Naive thymus-derived CD4-positive, alpha-beta T cell (primary cell): Measurements from ENCODE around the gene ATP2A1. TPM values are rescaled to one million over a fixed set of nuclear protein-coding genes. Genes with fewer than 3 reads are reported as not detected.

Experiments
- ATAC-seq: fragments of 150-1000 bp; cut with Tn5 transposase; 2 replicates; pipeline ENCODE4 v1.10.0; 2021; ENCODE audit warnings: mild to moderate bottlenecking, moderate library complexity
- CTCF ChIA-PET: fragments of 350-600 bp; sonication (Branson Sonifier 250); formaldehyde crosslinking; loops from one replicate; lab custom pipeline; 2021; ENCODE audit warnings: antibody characterized with exemption; lab: Charles Lee
- POLR2A ChIA-PET: fragments of 350-600 bp; sonication (Branson Sonifier 250); formaldehyde crosslinking; loops from one replicate; lab custom pipeline; 2021; ENCODE audit warnings: antibody characterized with exemption, inconsistent platforms; lab: Charles Lee
- DNase-seq, 9 donors: peaks; one replicate each; pipeline versions ENCODE4 v3.0.0 to v3.0.0-alpha.2; 2020 to 2022; ENCODE audit warnings: mixed read lengths in 1 of 9
- H3K27ac ChIP-seq: one replicate; pipeline ENCODE4 v1.7.0; 2013; ENCODE audit warnings: mild to moderate bottlenecking, low read depth, low read length, moderate library complexity
- H3K27me3 ChIP-seq, 2 donors: one replicate each; pipeline ENCODE4 v1.7.0; 2013; ENCODE audit warnings: low read length in 2 of 2, mild to moderate bottlenecking in 2 of 2, moderate library complexity in 2 of 2; ENCODE audit not compliant: control insufficient read depth in 2 of 2, insufficient read depth in 2 of 2
- H3K36me3 ChIP-seq, 3 experiments: 1 replicate in 2 of 3; 2 replicates in 1 of 3; pipeline ENCODE4 v1.7.0; 2013; ENCODE audit warnings: low read length in 3 of 3, mild to moderate bottlenecking in 3 of 3, moderate library complexity in 1 of 3; ENCODE audit not compliant: insufficient read depth in 3 of 3, control insufficient read depth in 2 of 3
- H3K4me1 ChIP-seq, 2 donors: one replicate each; pipeline ENCODE4 v1.7.0; 2013; ENCODE audit warnings: low read length in 2 of 2, mild to moderate bottlenecking in 2 of 2, moderate library complexity in 1 of 2; ENCODE audit not compliant: control insufficient read depth in 2 of 2, insufficient read depth in 2 of 2
- H3K4me3 ChIP-seq: 2 replicates; pipeline ENCODE4 v1.7.0; 2013; ENCODE audit warnings: mild to moderate bottlenecking, low read length
- H3K9me3 ChIP-seq, 3 experiments: 1 replicate in 2 of 3; 2 replicates in 1 of 3; pipeline ENCODE4 v1.7.0; 2013; ENCODE audit warnings: low read length in 3 of 3; ENCODE audit not compliant: control insufficient read depth in 2 of 3
- H3K27ac Mint-ChIP-seq, 9 donors: one replicate each; pipeline ENCODE4 v1.8.0; 2020 to 2022; ENCODE audit warnings: mixed read lengths in 9 of 9, mild to moderate bottlenecking in 8 of 9, moderate library complexity in 5 of 9, inconsistent platforms in 2 of 9
- H3K27me3 Mint-ChIP-seq, 5 donors: one replicate each; pipeline ENCODE4 v1.8.0; 2021 to 2022; ENCODE audit warnings: mixed read lengths in 5 of 5, mild to moderate bottlenecking in 1 of 5
- H3K36me3 Mint-ChIP-seq, 5 donors: one replicate each; pipeline ENCODE4 v1.8.0; 2020 to 2022; ENCODE audit warnings: mixed read lengths in 5 of 5, mild to moderate bottlenecking in 3 of 5, inconsistent platforms in 1 of 5
- H3K4me1 Mint-ChIP-seq, 7 donors: one replicate each; pipeline ENCODE4 v1.8.0; 2020 to 2022; ENCODE audit warnings: mixed read lengths in 7 of 7, mild to moderate bottlenecking in 3 of 7, inconsistent platforms in 1 of 7
- H3K4me3 Mint-ChIP-seq, 10 donors: one replicate each; pipeline ENCODE4 v1.8.0; 2020 to 2022; ENCODE audit warnings: mild to moderate bottlenecking in 10 of 10, mixed read lengths in 10 of 10, moderate library complexity in 6 of 10, inconsistent platforms in 2 of 10
- H3K9me3 Mint-ChIP-seq, 11 donors: one replicate each; pipeline ENCODE4 v1.8.0; 2020 to 2022; ENCODE audit warnings: mixed read lengths in 11 of 11, mild to moderate bottlenecking in 4 of 11, inconsistent platforms in 1 of 11, moderate library complexity in 1 of 11
- intact Hi-C, 2 donors: fragments of 100-400 bp; cut with micrococcal nuclease; formaldehyde crosslinking; loops; one replicate each; pipeline ENCODE4 v1.15.1; 2023
- polyA plus RNA-seq, 2 donors: library from polyadenylated mRNA; unstranded; fragments of 300-500 nt; fragmentation: Illumina TruSeq; gene quantifications; one replicate each; pipeline ENCODE4 v1.2.3, GENCODE V29; 2021
- total RNA-seq, 6 experiments: library from RNA in 5 of 6; stranded (reverse) in 5 of 6; gene quantifications; 1 replicate in 5 of 6; 2 replicates in 1 of 6; pipeline ENCODE4 v1.2.3 and lab custom pipeline; 2021 to 2026

Gene ATP2A1
- total and polyA plus RNA-seq, 7 experiments from 2014 or later, result 0.32 to 1.6 (median 0.89) TPM; not detected in 2

GRCh38 chr16:28872952-28873351 lies 5.3 kb upstream of the ATP2A1 start:
- Histone ChIP-seq H3K36me3 (peaks cover 0 to 49% (median 0%) of the 10 kb centered on the region in 3 experiments), H3K27ac (no peak overlapping the region), H3K4me3 (no peak overlapping the region), H3K27me3 (no peaks in the 10 kb centered on the region), H3K4me1 (no peaks in the 10 kb centered on the region), H3K9me3 (no peaks in the 10 kb centered on the region)
- Mint-ChIP-seq H3K36me3 (peaks cover 0 to 9% (median 0%) of the 10 kb centered on the region in 5 donors), H3K4me3 (no peak overlapping the region), H3K27ac (no peak overlapping the region), H3K4me1 (peaks cover 0 to 8% (median 0%) of the 10 kb centered on the region in 7 donors), H3K9me3 (peaks cover 0 to 1% (median 0%) of the 10 kb centered on the region in 11 donors), H3K27me3 (no peaks in the 10 kb centered on the region)
- intact Hi-C loops, result loop anchor here (1.0 kb wide), 1 partner anchor 72 kb away; no protein-coding TSS in a partner anchor
- ChIA-PET CTCF (interaction anchor here (0.8 to 1.3 kb wide), 2 partner anchors 8 to 72 kb away, joined by 3 to 5 read pairs; no protein-coding TSS in a partner anchor), POLR2A (interaction anchor here (1.5 kb wide), 1 partner anchor 11 kb away, joined by 3 read pairs; no protein-coding TSS in a partner anchor)
- ATAC-seq, result no peak
- no peak for DNase-seq

DNA sequence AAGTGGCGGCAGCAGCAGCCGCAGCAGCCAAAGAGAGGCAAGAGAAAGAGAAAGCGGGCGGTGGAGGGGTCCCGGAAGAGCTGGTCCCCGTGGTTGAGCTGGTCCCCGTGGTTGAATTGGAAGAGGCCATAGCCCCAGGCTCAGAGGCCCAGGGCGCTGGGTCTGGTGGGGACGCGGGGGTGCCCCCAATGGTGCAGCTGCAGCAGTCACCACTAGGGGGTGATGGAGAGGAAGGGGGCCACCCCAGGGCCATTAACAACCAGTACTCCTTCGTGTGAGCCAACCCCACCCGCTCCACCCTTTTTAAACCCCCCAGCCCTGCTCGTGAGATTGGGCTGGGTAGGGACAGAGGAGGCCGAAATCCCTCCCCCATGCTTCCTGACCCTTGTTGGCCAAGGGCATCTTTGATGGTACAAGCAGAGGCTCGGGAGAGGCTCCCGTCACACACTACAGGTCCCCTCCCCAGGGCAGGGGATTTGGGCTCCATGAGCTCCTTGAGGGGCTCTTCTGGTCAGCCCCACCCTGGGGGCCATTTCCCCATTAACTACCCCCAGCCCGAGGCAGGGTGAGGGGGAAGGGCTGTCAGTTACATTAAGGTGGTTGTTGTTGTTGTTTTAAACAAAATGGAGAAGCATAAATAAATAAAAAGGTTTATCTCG lies 4.6 kb upstream of the ATP2A1 start:
- H3K27me3 Mint-ChIP-seq, result no peaks in the 10 kb centered on the region
- ChIA-PET CTCF (interaction anchor here (0.5 to 1.5 kb wide), 4 partner anchors 9 to 77 kb away, joined by 3 to 5 read pairs (median 3); partner anchors contain the start of gene NFATC2IP), POLR2A (no interaction called here)
- ATAC-seq, result peak; percentile 92
- Histone ChIP-seq H3K4me3 (no peak overlapping the region), H3K36me3 (peaks cover 0 to 46% (median 0%) of the 10 kb centered on the region in 3 experiments), H3K27ac (no peak overlapping the region), H3K27me3 (no peaks in the 10 kb centered on the region), H3K4me1 (no peaks in the 10 kb centered on the region), H3K9me3 (no peaks in the 10 kb centered on the region)
- no peak overlapping the region for H3K4me3 Mint-ChIP-seq
- peaks cover 0 to 9% (median 0%) of the 10 kb centered on the region in 5 donors for H3K36me3 Mint-ChIP-seq
- H3K9me3 Mint-ChIP-seq, result peaks cover 0 to 1% (median 0%) of the 10 kb centered on the region in 11 donors
- no peak overlapping the region for H3K27ac Mint-ChIP-seq
- H3K4me1 Mint-ChIP-seq, result peaks cover 0 to 8% (median under 1%) of the 10 kb centered on the region in 7 donors
- DNase-seq, result peak; percentile 39 to 66 (median 55)
- intact Hi-C loops, result loop anchor here (1.0 kb wide), 1 partner anchor 72 kb away; no protein-coding TSS in a partner anchor

GRCh38 chr16:28874406-28874805 lies 3.9 kb upstream of the ATP2A1 start:
- intact Hi-C loops, result no loop called here
- H3K36me3 Mint-ChIP-seq, result peaks cover 0 to 5% (median 0%) of the 10 kb centered on the region in 5 donors
- H3K27me3 Mint-ChIP-seq, result no peaks in the 10 kb centered on the region
- Histone ChIP-seq H3K4me1 (peaks cover 0 to 7% of the 10 kb centered on the region in 2 donors), H3K27me3 (no peaks in the 10 kb centered on the region), H3K27ac (no peak overlapping the region), H3K36me3 (peaks cover 0 to 39% (median 0%) of the 10 kb centered on the region in 3 experiments), H3K9me3 (no peaks in the 10 kb centered on the region), H3K4me3 (no peak overlapping the region)
- peaks cover 0 to 1% (median 0%) of the 10 kb centered on the region in 11 donors for H3K9me3 Mint-ChIP-seq
- ATAC-seq, result no peak
- no peak overlapping the region for H3K27ac Mint-ChIP-seq
- POLR2A ChIA-PET, result interaction anchor here (1.9 kb wide), 1 partner anchor 50 kb away, joined by 6 read pairs; the partner anchor contains the start of gene RABEP2
- H3K4me1 Mint-ChIP-seq, result peaks cover 0 to 12% (median 8%) of the 10 kb centered on the region in 7 donors
- DNase-seq, result no peak
- no peak overlapping the region for H3K4me3 Mint-ChIP-seq
- CTCF ChIA-PET, result interaction anchor here (0.9 to 1.5 kb wide), 2 partner anchors 62 to 68 kb away, joined by 3 read pairs; no protein-coding TSS in a partner anchor

DNA sequence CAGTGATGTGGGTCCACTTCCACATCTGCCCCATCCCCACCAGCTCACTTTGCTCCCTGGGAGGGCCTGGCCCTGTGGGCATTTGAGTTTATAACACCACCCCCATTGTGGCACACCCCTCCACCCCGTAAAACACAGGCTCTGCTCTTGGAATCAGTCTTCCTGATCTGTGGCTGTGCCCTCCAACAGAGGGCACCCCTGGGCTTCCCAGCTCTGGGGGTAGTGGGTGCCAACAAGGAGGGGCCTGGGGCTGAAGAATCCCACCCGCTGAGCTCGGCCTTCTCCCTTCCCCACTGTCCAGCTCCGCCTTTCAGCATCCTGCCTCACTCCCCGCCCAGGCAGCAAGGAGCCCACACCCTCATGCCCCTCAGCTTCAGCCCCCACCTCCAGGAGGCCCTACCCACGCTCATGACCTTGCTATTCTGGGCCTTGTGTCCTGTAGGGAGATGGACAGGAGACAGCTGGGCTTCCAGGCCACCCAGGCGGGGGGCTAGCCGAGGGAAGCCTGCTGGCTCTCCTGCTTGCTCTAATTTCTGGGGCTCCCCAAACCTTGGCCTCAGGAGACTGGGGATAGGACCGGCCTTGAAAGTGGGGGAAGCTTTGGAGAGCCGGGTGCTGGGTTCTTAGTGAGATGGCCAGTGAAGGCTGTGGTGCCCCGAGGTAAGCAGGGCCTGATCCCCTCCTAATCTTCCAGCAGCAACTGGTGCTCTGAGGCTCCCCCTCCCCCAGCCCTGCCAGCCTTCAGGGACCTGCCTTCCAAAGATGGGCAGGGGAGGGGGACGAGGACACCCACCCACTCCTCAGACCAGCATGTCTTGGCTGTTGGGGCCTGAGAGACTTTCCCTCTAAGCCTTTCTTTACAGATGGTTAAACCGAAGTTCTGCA lies 2.9 kb upstream of the ATP2A1 start:
- Histone ChIP-seq H3K9me3 (no peaks in the 10 kb centered on the region), H3K4me3 (no peak overlapping the region), H3K36me3 (peaks cover 0 to 29% (median 0%) of the 10 kb centered on the region in 3 experiments), H3K4me1 (peaks cover 0 to 13% of the 10 kb centered on the region in 2 donors), H3K27me3 (no peaks in the 10 kb centered on the region), H3K27ac (no peak overlapping the region)
- no peaks in the 10 kb centered on the region for H3K36me3 Mint-ChIP-seq
- no peak overlapping the region for H3K4me3 Mint-ChIP-seq
- intact Hi-C loops, result no loop called here
- peaks cover 0 to 1% (median 0%) of the 10 kb centered on the region in 11 donors for H3K9me3 Mint-ChIP-seq
- ChIA-PET POLR2A (interaction anchor here (0.6 to 1.9 kb wide), 3 partner anchors 10 to 49 kb away, joined by 3 to 6 read pairs (median 3); partner anchors contain the start of genes RABEP2 and SH2B1), CTCF (interaction anchor here (0.9 to 1.5 kb wide), 2 partner anchors 61 to 67 kb away, joined by 3 read pairs; no protein-coding TSS in a partner anchor)
- H3K4me1 Mint-ChIP-seq, result peaks cover 0 to 12% (median 6%) of the 10 kb centered on the region in 7 donors
- no peak overlapping the region for H3K27ac Mint-ChIP-seq
- DNase-seq (no peak), ATAC-seq (no peak)
- no peaks in the 10 kb centered on the region for H3K27me3 Mint-ChIP-seq

DNA sequence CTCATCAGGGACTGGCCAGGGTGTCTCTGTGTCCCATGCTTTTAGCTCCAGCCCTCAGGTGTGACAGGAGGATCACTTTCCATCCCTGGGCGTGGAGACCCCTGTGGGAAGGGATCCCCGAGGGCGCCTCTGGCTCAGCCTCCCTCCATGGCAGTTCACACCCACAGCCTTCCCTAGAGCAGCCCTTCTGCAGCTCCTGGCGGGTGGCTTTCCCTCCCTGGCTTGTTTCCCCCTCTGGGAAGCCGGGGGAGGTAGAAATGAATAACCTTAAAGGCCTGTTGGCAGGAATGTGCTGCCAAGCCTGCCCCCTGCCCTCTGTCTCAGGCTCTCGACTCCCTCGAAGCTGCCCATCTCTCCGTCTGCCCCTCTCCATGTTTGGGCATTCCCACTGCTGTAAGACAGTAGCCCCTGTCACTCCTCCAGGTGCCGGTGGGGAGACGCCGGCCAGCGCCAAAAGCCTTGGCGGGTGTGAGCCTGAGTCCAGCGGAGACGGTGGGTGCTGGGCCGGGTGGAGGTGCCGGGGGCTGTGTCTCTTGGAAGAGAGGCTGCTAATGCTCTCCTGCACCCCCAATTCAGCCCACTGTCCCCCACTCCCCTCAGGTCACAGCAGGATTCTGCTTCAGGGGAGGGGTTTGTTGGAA lies 2.1 kb upstream of the ATP2A1 start:
- peaks cover 0 to 16% of the 10 kb centered on the region in 2 donors for H3K4me1 ChIP-seq
- no peak overlapping the region for H3K27ac Mint-ChIP-seq
- no peak overlapping the region for H3K4me3 ChIP-seq
- no peak for DNase-seq
- H3K36me3 ChIP-seq, result peaks cover 0 to 21% (median 0%) of the 10 kb centered on the region in 3 experiments
- H3K4me3 Mint-ChIP-seq, result no peak overlapping the region
- peaks cover 0 to 18% (median 12%) of the 10 kb centered on the region in 7 donors for H3K4me1 Mint-ChIP-seq
- H3K27me3 ChIP-seq, result no peaks in the 10 kb centered on the region
- ATAC-seq, result no peak
- H3K9me3 ChIP-seq, result no peaks in the 10 kb centered on the region
- POLR2A ChIA-PET, result interaction anchor here (0.6 to 1.9 kb wide), 3 partner anchors 11 to 48 kb away, joined by 3 to 6 read pairs (median 3); partner anchors contain the start of genes RABEP2 and SH2B1
- H3K36me3 Mint-ChIP-seq, result peaks cover 0 to 2% (median 0%) of the 10 kb centered on the region in 5 donors
- intact Hi-C loops, result no loop called here
- H3K9me3 Mint-ChIP-seq, result peaks cover 0 to 1% (median 0%) of the 10 kb centered on the region in 11 donors
- CTCF ChIA-PET, result interaction anchor here (0.6 kb wide), 1 partner anchor 69 kb away, joined by 3 read pairs; no protein-coding TSS in a partner anchor
- no peak overlapping the region for H3K27ac ChIP-seq
- peaks cover 3 to 5% (median 5%) of the 10 kb centered on the region in 5 donors for H3K27me3 Mint-ChIP-seq
